ENCODE data around the gene MBNL2.

The MBNL2 gene

GRCh38 chr13:97284558-97284957 is 62.4 kb downstream of the MBNL2 start:
- H3K4me3 ChIP-seq (ENCODE audit: extremely low read depth, insufficient read depth, low read length, poor library complexity, severe bottlenecking): no peak overlapping the region
- WGBS, 2 experiments (ENCODE audit: insufficient coverage in 2 of 2): 100% methylated on average over 1 of the region's 3 CpGs
- H3K9me3 ChIP-seq (ENCODE audit: control insufficient read depth, low read length): no peaks in the 10 kb centered on the region

DNA sequence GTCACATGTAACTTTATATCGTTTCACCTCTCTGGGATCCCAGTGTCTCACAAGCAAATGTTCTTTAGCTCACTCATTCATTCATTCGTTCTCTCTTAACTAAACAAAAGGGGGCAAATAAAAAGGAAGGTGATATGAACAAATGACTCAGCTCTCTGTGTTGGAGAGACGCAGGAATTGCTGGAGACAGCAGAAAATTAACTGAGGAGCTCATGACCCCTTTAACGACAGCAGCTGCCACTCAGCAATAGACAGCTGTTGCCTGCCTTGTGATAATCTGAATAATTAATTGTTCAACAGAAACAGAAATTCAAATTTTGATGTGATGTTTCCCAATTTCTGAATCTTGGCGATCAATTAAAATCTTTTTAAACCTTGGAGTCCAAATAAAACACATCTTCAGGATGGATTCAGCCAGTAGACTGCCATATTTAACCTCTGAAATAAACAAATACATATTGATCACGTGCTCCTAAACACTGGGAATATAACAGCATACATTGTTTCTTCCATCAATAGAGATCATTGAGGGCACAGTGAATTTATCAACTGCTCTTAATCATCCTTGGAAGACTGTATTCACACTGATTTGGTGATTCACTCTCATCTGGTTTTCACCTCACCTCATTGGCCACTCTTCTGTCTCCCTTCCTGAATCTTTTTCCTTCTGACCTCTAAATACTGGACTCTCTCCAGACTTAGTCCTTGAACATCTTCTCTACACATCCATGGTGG is 63.3 kb downstream of the MBNL2 start:
- Histone ChIP-seq H3K9me3 (ENCODE audit: control insufficient read depth, low read length) (no peaks in the 10 kb centered on the region), H3K4me1 (ENCODE audit: control insufficient read depth, insufficient read depth, low read length, poor library complexity, severe bottlenecking) (no peaks in the 10 kb centered on the region), H3K36me3 (ENCODE audit: control insufficient read depth, insufficient read depth, low read length) (peaks cover 51% of the 10 kb centered on the region), H3K4me3 (ENCODE audit: extremely low read depth, insufficient read depth, low read length, poor library complexity, severe bottlenecking) (no peak overlapping the region), H3K27ac (ENCODE audit: low read depth, low read length, severe bottlenecking) (no peak overlapping the region)
- 95 to 97% methylated on average over 5 of the region's 6 CpGs for WGBS, 2 experiments (ENCODE audit: insufficient coverage in 2 of 2)

More at GRCh38 chr13:97284558-97284957, 62.4 kb downstream of the MBNL2 start:
- Histone ChIP-seq H3K4me1 (ENCODE audit: control insufficient read depth, insufficient read depth, low read length, poor library complexity, severe bottlenecking) (no peaks in the 10 kb centered on the region), H3K36me3 (ENCODE audit: control insufficient read depth, insufficient read depth, low read length) (peaks cover 45% of the 10 kb centered on the region), H3K27ac (ENCODE audit: low read depth, low read length, severe bottlenecking) (no peak overlapping the region)

DNA sequence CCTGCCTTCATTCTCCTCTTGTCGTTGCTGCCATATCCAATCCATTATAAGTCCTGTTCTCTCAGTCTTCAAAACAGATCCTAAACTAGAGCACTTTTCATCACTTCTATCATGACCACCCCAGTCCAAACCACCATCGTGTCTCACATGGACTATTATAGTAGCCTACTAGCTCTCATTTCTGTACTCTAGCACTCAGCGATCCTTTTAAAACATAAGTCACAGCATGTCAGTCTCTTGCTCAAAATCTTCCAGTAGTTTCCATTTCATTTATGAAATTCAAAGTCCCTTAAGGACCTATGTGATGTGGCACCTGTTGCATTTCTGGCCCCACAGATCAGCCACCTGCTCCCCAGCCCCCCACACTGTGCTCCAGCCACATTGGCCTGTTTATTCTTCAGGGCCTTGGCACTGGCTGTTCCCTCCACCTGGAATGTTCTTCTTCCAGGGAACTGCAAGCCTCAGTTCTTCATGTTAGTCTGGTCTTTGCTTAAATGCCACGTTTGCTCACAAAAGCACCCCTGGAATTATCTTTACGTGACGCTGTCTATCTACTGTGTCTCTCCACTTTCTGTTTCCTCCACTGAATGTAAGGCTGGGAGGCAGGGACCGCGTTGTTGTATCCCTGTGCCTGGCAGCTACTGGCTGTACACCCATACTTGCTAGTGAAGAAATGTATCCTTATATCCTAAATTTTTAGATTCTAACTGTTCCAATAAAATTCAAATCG is 64.3 kb downstream of the MBNL2 start:
- H3K4me1 ChIP-seq (ENCODE audit: control insufficient read depth, insufficient read depth, low read length, poor library complexity, severe bottlenecking): no peaks in the 10 kb centered on the region
- no peak overlapping the region for H3K27ac ChIP-seq (ENCODE audit: low read depth, low read length, severe bottlenecking)
- no peak overlapping the region for H3K4me3 ChIP-seq (ENCODE audit: extremely low read depth, insufficient read depth, low read length, poor library complexity, severe bottlenecking)
- peaks cover 41% of the 10 kb centered on the region for H3K36me3 ChIP-seq (ENCODE audit: control insufficient read depth, insufficient read depth, low read length)
- H3K9me3 ChIP-seq (ENCODE audit: control insufficient read depth, low read length): no peaks in the 10 kb centered on the region
- WGBS, 2 experiments (ENCODE audit: insufficient coverage in 2 of 2): 88 to 91% methylated on average over 6 to 7 of the region's 9 CpGs

DNA sequence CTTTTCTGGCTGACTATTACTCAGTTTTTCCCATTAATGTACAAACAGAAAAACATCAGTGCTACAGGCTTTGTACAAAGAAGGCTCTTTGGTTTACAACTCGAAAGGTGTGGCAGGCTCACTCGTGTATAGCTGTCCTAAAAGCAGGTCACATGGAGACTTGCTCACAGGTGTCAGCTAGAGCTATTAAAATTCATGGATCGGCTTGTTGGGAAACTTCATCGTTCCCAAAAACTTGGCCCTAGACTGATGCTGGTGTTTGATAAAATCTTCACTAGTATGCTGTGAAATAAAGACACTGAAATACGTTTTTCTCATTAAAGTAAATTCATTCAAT is 64.9 kb downstream of the MBNL2 start:
- H3K4me1 ChIP-seq (ENCODE audit: control insufficient read depth, insufficient read depth, low read length, poor library complexity, severe bottlenecking): no peaks in the 10 kb centered on the region
- no peak overlapping the region for H3K4me3 ChIP-seq (ENCODE audit: extremely low read depth, insufficient read depth, low read length, poor library complexity, severe bottlenecking)
- no peaks in the 10 kb centered on the region for H3K9me3 ChIP-seq (ENCODE audit: control insufficient read depth, low read length)
- peaks cover 41% of the 10 kb centered on the region for H3K36me3 ChIP-seq (ENCODE audit: control insufficient read depth, insufficient read depth, low read length)
- H3K27ac ChIP-seq (ENCODE audit: low read depth, low read length, severe bottlenecking): no peak overlapping the region
- 84 to 88% methylated on average over 4 of the region's 5 CpGs for WGBS, 2 experiments (ENCODE audit: insufficient coverage in 2 of 2)

DNA sequence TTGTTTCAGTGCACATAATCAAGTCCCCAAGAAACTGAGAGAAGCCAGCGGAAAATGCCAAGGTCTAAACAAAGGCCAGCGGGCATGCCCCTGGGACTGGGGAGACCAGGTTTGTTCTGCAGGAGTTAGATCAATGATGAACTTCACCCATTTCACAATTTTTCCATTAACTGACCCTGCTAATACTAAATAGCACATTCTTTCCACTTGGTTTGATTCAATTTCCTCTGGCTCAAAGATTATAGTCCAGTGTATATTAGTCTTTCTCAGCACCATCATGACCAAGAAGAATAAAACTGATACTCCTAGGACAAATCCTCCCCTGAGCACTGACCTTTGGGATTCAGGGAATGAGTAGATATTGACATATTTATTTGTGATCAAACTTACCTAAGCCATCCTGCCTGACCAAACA is 66.4 kb downstream of the MBNL2 start:
- WGBS, 2 experiments (ENCODE audit: insufficient coverage in 2 of 2): 80 to 100% methylated on average over 1 to 2 of the region's 2 CpGs
- Histone ChIP-seq H3K4me3 (ENCODE audit: extremely low read depth, insufficient read depth, low read length, poor library complexity, severe bottlenecking) (no peak overlapping the region), H3K9me3 (ENCODE audit: control insufficient read depth, low read length) (no peaks in the 10 kb centered on the region), H3K27ac (ENCODE audit: low read depth, low read length, severe bottlenecking) (no peak overlapping the region), H3K4me1 (ENCODE audit: control insufficient read depth, insufficient read depth, low read length, poor library complexity, severe bottlenecking) (no peaks in the 10 kb centered on the region), H3K36me3 (ENCODE audit: control insufficient read depth, insufficient read depth, low read length) (peaks cover 33% of the 10 kb centered on the region)

- H3K4me1 ChIP-seq (ENCODE audit: control insufficient read depth, insufficient read depth, low read length, poor library complexity, severe bottlenecking): no peaks in the 10 kb centered on the region
- no peak overlapping the region for H3K27ac ChIP-seq (ENCODE audit: low read depth, low read length, severe bottlenecking)
- H3K36me3 ChIP-seq (ENCODE audit: control insufficient read depth, insufficient read depth, low read length): peaks cover 29% of the 10 kb centered on the region
- WGBS, 2 experiments (ENCODE audit: insufficient coverage in 2 of 2): 84 to 100% methylated on average over 1 to 3 of the region's 4 CpGs
- H3K4me3 ChIP-seq (ENCODE audit: extremely low read depth, insufficient read depth, low read length, poor library complexity, severe bottlenecking): no peak overlapping the region
- H3K9me3 ChIP-seq (ENCODE audit: control insufficient read depth, low read length): no peaks in the 10 kb centered on the region
Measured at GRCh38 chr13:97289514-97290298, 67.6 kb downstream of the MBNL2 start.

DNA sequence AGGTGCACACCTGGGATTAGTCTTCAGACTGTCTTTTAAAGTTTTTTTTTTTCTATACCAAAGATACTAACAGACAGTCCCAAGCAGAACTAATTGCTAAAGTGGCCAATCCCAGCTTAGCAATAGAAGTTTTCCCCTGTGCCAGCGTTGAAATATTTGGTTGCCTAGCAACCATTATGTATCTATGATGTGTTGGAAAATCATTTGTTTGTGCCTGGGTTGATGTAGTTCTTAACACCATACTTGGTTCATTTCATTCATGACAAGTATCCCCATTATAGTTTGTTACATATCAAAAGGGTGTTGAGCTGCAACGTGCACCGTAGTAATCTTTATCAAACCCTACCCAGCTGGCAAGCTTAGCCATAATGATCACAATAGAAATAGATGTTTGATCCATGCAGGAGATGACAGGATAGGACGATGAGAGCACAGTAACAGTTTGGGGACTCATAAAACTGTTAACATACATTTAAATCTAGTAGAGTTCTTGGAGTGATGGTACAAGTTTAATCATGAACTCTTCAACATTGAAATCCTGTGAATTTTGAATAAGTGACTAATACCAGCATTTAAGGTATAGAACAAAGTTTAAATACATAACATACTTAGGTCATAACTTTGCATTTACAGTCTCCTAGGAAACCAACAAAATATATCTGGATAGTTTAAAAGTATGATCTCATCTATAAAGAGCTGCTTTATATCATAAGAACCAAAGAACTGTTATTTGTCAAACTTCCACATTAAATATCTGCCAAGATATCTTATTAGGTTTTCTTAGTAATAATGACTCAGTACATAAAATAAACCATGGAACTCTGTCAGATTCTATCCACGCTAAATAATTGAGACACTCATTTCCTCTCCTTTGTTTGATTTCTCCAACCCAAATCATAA is 73.4 kb downstream of the MBNL2 start:
- H3K9me3 ChIP-seq (ENCODE audit: control insufficient read depth, low read length): no peaks in the 10 kb centered on the region
- no peak overlapping the region for H3K27ac ChIP-seq (ENCODE audit: low read depth, low read length, severe bottlenecking)
- H3K4me3 ChIP-seq (ENCODE audit: extremely low read depth, insufficient read depth, low read length, poor library complexity, severe bottlenecking): no peak overlapping the region
- H3K4me1 ChIP-seq (ENCODE audit: control insufficient read depth, insufficient read depth, low read length, poor library complexity, severe bottlenecking): no peaks in the 10 kb centered on the region
- 100% methylated on average over 1 of the region's 5 CpGs; no CpG with 5 or more reads in 1 of the 2 experiments for WGBS, 2 experiments (ENCODE audit: insufficient coverage in 2 of 2)
- H3K36me3 ChIP-seq (ENCODE audit: control insufficient read depth, insufficient read depth, low read length): peaks cover 33% of the 10 kb centered on the region

DNA sequence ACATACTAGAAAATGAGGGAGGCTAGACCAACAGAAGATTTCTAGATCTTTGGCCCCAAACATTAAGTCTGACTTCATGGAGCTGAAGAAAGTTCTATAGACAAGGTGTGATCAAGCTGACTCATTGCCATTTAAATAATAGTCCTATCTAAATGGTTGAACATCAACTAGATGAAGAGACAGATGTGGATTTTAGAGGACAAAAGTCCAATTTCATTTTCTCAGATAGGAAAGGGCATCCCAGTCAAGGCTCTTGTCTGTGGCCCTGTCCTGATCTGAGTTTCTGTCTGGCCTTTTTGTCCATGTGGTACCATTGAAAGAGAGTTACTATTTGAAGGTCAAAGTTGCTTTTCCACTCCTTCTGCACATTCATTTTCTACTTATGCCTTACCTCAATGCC is 74.6 kb downstream of the MBNL2 start:
- Histone ChIP-seq H3K27ac (ENCODE audit: low read depth, low read length, severe bottlenecking) (no peak overlapping the region), H3K36me3 (ENCODE audit: control insufficient read depth, insufficient read depth, low read length) (peaks cover 33% of the 10 kb centered on the region), H3K4me1 (ENCODE audit: control insufficient read depth, insufficient read depth, low read length, poor library complexity, severe bottlenecking) (no peaks in the 10 kb centered on the region), H3K9me3 (ENCODE audit: control insufficient read depth, low read length) (no peaks in the 10 kb centered on the region), H3K4me3 (ENCODE audit: extremely low read depth, insufficient read depth, low read length, poor library complexity, severe bottlenecking) (no peak overlapping the region)

- H3K4me1 ChIP-seq (ENCODE audit: control insufficient read depth, insufficient read depth, low read length, poor library complexity, severe bottlenecking): no peaks in the 10 kb centered on the region
- no peak overlapping the region for H3K4me3 ChIP-seq (ENCODE audit: extremely low read depth, insufficient read depth, low read length, poor library complexity, severe bottlenecking)
- no peaks in the 10 kb centered on the region for H3K9me3 ChIP-seq (ENCODE audit: control insufficient read depth, low read length)
- H3K36me3 ChIP-seq (ENCODE audit: control insufficient read depth, insufficient read depth, low read length): peaks cover 33% of the 10 kb centered on the region
- 100% methylated on average over 1 of the region's 1 CpG; no CpG with 5 or more reads in 1 of the 2 experiments for WGBS, 2 experiments (ENCODE audit: insufficient coverage in 2 of 2)
- H3K27ac ChIP-seq (ENCODE audit: low read depth, low read length, severe bottlenecking): no peak overlapping the region
Measured at GRCh38 chr13:97298816-97299215, 76.7 kb downstream of the MBNL2 start.

- H3K27ac ChIP-seq (ENCODE audit: low read depth, low read length, severe bottlenecking): no peak overlapping the region
- no peaks in the 10 kb centered on the region for H3K9me3 ChIP-seq (ENCODE audit: control insufficient read depth, low read length)
- WGBS, 2 experiments (ENCODE audit: insufficient coverage in 2 of 2): 100% methylated on average over 1 of the region's 3 CpGs; no CpG with 5 or more reads in 1 of the 2 experiments
- no peak overlapping the region for H3K4me3 ChIP-seq (ENCODE audit: extremely low read depth, insufficient read depth, low read length, poor library complexity, severe bottlenecking)
- peaks cover 27% of the 10 kb centered on the region for H3K36me3 ChIP-seq (ENCODE audit: control insufficient read depth, insufficient read depth, low read length)
- no peaks in the 10 kb centered on the region for H3K4me1 ChIP-seq (ENCODE audit: control insufficient read depth, insufficient read depth, low read length, poor library complexity, severe bottlenecking)
Measured at GRCh38 chr13:97300871-97301270, 78.7 kb downstream of the MBNL2 start.
